ENCODE results near the gene SEC24D.

GRCh38 chr4:118845552-118846050, 9.7 kb upstream of the SEC24D start:
- TF ChIP-seq, protein P1, sequence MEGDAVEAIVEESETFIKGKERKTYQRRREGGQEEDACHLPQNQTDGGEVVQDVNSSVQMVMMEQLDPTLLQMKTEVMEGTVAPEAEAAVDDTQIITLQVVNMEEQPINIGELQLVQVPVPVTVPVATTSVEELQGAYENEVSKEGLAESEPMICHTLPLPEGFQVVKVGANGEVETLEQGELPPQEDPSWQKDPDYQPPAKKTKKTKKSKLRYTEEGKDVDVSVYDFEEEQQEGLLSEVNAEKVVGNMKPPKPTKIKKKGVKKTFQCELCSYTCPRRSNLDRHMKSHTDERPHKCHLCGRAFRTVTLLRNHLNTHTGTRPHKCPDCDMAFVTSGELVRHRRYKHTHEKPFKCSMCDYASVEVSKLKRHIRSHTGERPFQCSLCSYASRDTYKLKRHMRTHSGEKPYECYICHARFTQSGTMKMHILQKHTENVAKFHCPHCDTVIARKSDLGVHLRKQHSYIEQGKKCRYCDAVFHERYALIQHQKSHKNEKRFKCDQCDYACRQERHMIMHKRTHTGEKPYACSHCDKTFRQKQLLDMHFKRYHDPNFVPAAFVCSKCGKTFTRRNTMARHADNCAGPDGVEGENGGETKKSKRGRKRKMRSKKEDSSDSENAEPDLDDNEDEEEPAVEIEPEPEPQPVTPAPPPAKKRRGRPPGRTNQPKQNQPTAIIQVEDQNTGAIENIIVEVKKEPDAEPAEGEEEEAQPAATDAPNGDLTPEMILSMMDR (IDR thresholded peaks at IDR 0.05; ENCODE audit: insufficient read depth, low read length, poor library complexity, severe bottlenecking) = no peak
- no peak for TF ChIP-seq EZH2phosphoT487 (conservative IDR thresholded peaks at IDR 0.05; ENCODE audit: low read length)

Data from SU-DHL-6 (cell line).